MM.1S (cell line): ENCODE measurements around the gene CCL1.
A peak's percentile ranks its signal among the peaks of the same experiment; 100 is the strongest.

Experiments used
- DNase-seq: peaks from one replicate; pipeline ENCODE4 v3.0.0-alpha.2; 2015
- H2AFZ ChIP-seq: fragments of 300-600 bp; sonication (generic); 2 replicates; pipeline ENCODE4 v1.6.0; 2016; ENCODE audit warnings: antibody characterized with exemption, low read length
- H3F3A ChIP-seq: fragments of 300-600 bp; sonication (generic); 2 replicates; pipeline ENCODE4 v1.6.1; 2016; ENCODE audit warnings: mild to moderate bottlenecking, antibody characterized with exemption, low read length, moderate library complexity, mixed read lengths; ENCODE audit not compliant: insufficient read depth
- H3K27ac ChIP-seq: fragments of 300-600 bp; sonication (generic); 2 replicates; pipeline ENCODE4 v1.5.1; 2016; ENCODE audit warnings: mild to moderate bottlenecking, low read length
- H3K27me3 ChIP-seq: fragments of 300-600 bp; sonication (generic); replicated peaks from 2 replicates; pipeline ENCODE4 v1.6.0; 2016; ENCODE audit warnings: low read length; ENCODE audit not compliant: insufficient read depth
- H3K36me3 ChIP-seq: fragments of 300-600 bp; sonication (generic); replicated peaks from 2 replicates; pipeline ENCODE4 v1.6.1; 2016; ENCODE audit warnings: mild to moderate bottlenecking, low read length, mixed read lengths; ENCODE audit not compliant: insufficient read depth
- H3K4me1 ChIP-seq: fragments of 300-600 bp; sonication (generic); 2 replicates; pipeline ENCODE4 v1.6.1; 2016; ENCODE audit warnings: low read length, mixed read lengths
- H3K4me2 ChIP-seq: fragments of 300-600 bp; sonication (generic); 2 replicates; pipeline ENCODE4 v1.6.0; 2016; ENCODE audit warnings: low read depth, low read length
- H3K4me3 ChIP-seq: fragments of 300-600 bp; sonication (generic); 2 replicates; pipeline ENCODE4 v1.5.1; 2016; ENCODE audit warnings: low read length, mixed read lengths
- H3K79me2 ChIP-seq: fragments of 300-600 bp; sonication (generic); 2 replicates; pipeline ENCODE4 v1.6.1; 2016; ENCODE audit warnings: mixed run types, low read length, mixed read lengths
- H3K9ac ChIP-seq: fragments of 300-600 bp; sonication (generic); 2 replicates; pipeline ENCODE4 v1.6.1; 2016; ENCODE audit warnings: low read length, mixed read lengths
- H3K9me2 ChIP-seq: fragments of 300-600 bp; sonication (generic); replicated peaks from 2 replicates; pipeline ENCODE4 v1.6.1; 2016; ENCODE audit warnings: mild to moderate bottlenecking, low read length, mixed read lengths; ENCODE audit not compliant: insufficient read depth
- H3K9me3 ChIP-seq: fragments of 300-600 bp; sonication (generic); replicated peaks from 2 replicates; pipeline ENCODE4 v1.6.1; 2016; ENCODE audit warnings: mild to moderate bottlenecking, low read length, mixed read lengths; ENCODE audit not compliant: insufficient read depth
- H4K20me1 ChIP-seq: fragments of 300-600 bp; sonication (generic); 2 replicates; pipeline ENCODE4 v1.6.1; 2016; ENCODE audit warnings: mild to moderate bottlenecking, low read length, moderate library complexity, mixed read lengths; ENCODE audit not compliant: insufficient read depth
- EZH2 ChIP-seq: fragments of 300-600 bp; sonication (generic); optimal IDR thresholded peaks from 2 replicates; pipeline ENCODE3; 2017; ENCODE audit warnings: low read depth, mild to moderate bottlenecking, antibody characterized with exemption, low read length, mixed read lengths
- EZH2phosphoT487 ChIP-seq: fragments of 300-600 bp; sonication (generic); IDR thresholded peaks from 2 replicates; pipeline ENCODE4 v1.6.1; 2018; ENCODE audit warnings: antibody characterized with exemption, low read length
- TF ChIP-seq, protein P1 (sequence below): fragments of 300-600 bp; sonication (generic); IDR thresholded peaks from 2 replicates; pipeline ENCODE4 v1.5.1; 2016; ENCODE audit warnings: antibody characterized with exemption, low read length, mixed read lengths

The CCL1 gene

DNA sequence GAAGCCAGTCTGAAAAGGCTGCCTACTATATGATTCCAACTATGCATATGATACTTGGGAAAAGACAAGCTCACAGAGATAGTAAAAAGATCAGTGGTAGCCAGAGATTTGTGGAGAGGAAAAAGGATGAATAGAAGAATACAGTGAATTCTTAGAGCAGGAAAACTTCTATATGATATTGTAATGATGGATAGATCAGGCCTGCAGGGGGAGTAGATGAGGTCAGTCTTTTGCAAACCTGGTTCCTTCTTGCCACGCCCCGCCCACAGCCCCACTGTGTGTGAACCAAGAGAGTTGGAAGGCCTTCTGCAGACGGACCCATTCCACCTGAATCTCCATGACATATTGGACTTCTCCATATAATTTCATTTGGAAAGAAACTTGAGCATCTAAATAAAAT is 44.6 kb downstream of the CCL1 start:
- H3K79me2 ChIP-seq = no peaks in the 10 kb centered on the region
- peak; percentile 41 for DNase-seq
- peaks cover 11% of the 10 kb centered on the region for H3K4me1 ChIP-seq
- no peak overlapping the region for H3K9ac ChIP-seq
- H3K4me2 ChIP-seq = no peak overlapping the region
- H3F3A ChIP-seq = no peaks in the 10 kb centered on the region
- H3K27me3 ChIP-seq = no peaks in the 10 kb centered on the region
- H3K9me3 ChIP-seq = no peaks in the 10 kb centered on the region
- no peaks in the 10 kb centered on the region for H4K20me1 ChIP-seq
- H3K4me3 ChIP-seq = no peak overlapping the region
- no peak overlapping the region for H3K27ac ChIP-seq
- no peaks in the 10 kb centered on the region for H3K36me3 ChIP-seq
- no peak for TF ChIP-seq EZH2phosphoT487
- no peak for TF ChIP-seq EZH2
- TF ChIP-seq, protein P1, sequence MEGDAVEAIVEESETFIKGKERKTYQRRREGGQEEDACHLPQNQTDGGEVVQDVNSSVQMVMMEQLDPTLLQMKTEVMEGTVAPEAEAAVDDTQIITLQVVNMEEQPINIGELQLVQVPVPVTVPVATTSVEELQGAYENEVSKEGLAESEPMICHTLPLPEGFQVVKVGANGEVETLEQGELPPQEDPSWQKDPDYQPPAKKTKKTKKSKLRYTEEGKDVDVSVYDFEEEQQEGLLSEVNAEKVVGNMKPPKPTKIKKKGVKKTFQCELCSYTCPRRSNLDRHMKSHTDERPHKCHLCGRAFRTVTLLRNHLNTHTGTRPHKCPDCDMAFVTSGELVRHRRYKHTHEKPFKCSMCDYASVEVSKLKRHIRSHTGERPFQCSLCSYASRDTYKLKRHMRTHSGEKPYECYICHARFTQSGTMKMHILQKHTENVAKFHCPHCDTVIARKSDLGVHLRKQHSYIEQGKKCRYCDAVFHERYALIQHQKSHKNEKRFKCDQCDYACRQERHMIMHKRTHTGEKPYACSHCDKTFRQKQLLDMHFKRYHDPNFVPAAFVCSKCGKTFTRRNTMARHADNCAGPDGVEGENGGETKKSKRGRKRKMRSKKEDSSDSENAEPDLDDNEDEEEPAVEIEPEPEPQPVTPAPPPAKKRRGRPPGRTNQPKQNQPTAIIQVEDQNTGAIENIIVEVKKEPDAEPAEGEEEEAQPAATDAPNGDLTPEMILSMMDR = peak; percentile 42
- H3K9me2 ChIP-seq = no peaks in the 10 kb centered on the region
- H2AFZ ChIP-seq = no peak overlapping the region

DNA sequence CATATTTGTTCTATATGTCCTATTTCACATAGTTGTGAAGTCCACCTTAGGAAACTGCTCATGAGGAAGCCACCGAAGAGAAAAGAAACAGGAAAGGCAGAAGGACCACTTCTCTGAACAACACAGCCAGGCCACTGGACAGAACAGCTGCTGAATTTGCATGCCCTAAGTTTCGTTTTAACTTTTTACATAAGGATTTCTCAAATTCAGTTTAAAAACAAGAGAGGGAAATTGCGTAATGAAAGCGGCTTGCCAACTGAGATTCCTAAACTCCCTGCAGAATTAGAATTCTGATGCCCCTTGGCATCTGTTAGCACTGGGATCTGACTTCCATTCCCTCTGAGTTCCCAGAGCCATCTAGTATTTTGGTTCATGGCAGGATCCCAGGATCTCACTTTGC is 48.8 kb downstream of the CCL1 start:
- Histone ChIP-seq H3K9ac (no peak overlapping the region), H3K4me3 (peak overlapping the region; percentile 20; the same call in 1 of the 2 replicates), H3K4me2 (peak overlapping the region; percentile 55), H3F3A (no peaks in the 10 kb centered on the region), H3K9me3 (no peaks in the 10 kb centered on the region), H3K79me2 (no peaks in the 10 kb centered on the region), H3K36me3 (no peaks in the 10 kb centered on the region), H3K4me1 (peaks cover 12% of the 10 kb centered on the region), H3K27ac (no peak overlapping the region; the same call in 1 of the 2 replicates), H2AFZ (peak overlapping the region; percentile 33; the same call in 1 of the 2 replicates), H3K27me3 (no peaks in the 10 kb centered on the region), H3K9me2 (no peaks in the 10 kb centered on the region), H4K20me1 (no peaks in the 10 kb centered on the region)
- DNase-seq = peak; percentile 55
- no peak for TF ChIP-seq EZH2

DNA sequence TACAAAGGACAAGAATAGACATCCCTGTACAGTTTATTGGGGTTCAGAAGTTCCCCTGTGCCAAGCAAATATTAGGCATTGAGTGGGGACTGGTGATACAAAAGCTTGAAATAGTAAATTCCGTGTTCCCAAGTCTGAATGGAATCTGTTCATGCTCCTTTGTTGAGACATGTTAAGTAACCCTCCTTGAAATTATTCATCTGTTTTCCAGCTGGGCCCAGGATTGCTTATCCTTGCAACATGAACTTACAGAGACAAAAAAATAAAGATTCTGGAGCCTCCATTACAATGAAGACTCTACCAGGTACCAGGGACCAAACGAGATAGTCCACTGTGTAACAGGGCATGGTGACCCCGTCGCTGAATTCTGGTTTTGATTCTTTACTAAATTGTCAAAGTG is 49.9 kb downstream of the CCL1 start:
- Histone ChIP-seq H3K9ac (no peak overlapping the region), H3K79me2 (no peaks in the 10 kb centered on the region), H3K27ac (no peak overlapping the region), H3K36me3 (no peaks in the 10 kb centered on the region), H3F3A (no peaks in the 10 kb centered on the region), H3K4me1 (peaks cover 12% of the 10 kb centered on the region), H3K4me3 (no peak overlapping the region), H3K4me2 (no peak overlapping the region), H3K9me2 (no peaks in the 10 kb centered on the region), H3K9me3 (no peaks in the 10 kb centered on the region), H2AFZ (no peak overlapping the region), H3K27me3 (no peaks in the 10 kb centered on the region), H4K20me1 (no peaks in the 10 kb centered on the region)
- no peak for TF ChIP-seq EZH2phosphoT487
- no peak for TF ChIP-seq EZH2
- TF ChIP-seq, protein P1 = no peak
- DNase-seq = no peak

DNA sequence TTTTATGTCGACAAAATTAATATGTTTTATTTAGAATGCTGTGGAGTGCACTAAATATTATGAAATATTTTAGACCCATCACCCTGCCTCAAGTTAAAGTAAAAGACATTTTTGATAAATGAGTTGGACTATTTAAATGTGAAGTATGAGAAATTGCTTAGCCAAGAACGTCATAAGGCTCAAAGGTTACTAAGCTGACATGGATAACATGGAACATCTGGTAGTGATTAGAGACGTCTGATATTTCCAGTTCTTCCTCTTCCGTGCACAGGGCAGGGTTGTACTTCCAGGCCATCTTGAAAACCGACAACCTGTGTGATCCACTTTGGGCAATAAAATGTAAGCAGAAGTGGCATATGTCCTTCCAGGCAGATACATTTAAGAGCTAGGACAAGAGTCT is 51.0 kb downstream of the CCL1 start:
- Histone ChIP-seq H2AFZ (no peak overlapping the region), H3K4me3 (no peak overlapping the region), H3K79me2 (no peaks in the 10 kb centered on the region), H3K4me1 (peaks cover 22% of the 10 kb centered on the region), H3K27ac (no peak overlapping the region), H3K9me3 (no peaks in the 10 kb centered on the region), H3K9me2 (no peaks in the 10 kb centered on the region), H3K27me3 (no peaks in the 10 kb centered on the region), H4K20me1 (no peaks in the 10 kb centered on the region), H3K9ac (no peak overlapping the region), H3K36me3 (no peaks in the 10 kb centered on the region), H3K4me2 (no peak overlapping the region), H3F3A (no peaks in the 10 kb centered on the region)
- no peak for DNase-seq
- TF ChIP-seq EZH2phosphoT487 (no peak), EZH2 (no peak)
- TF ChIP-seq, protein P1 = no peak
